HPDE6-E6E7 (cell line): ENCODE measurements around the gene POLK.
"Not testable (repeated sequence)": the region's sequence is repeated elsewhere in the genome, so short reads cannot be mapped to it uniquely, and the experiment has no call there.

Experiments used
- DNase-seq: peaks from one replicate; pipeline ENCODE4 v3.0.0; 2011; ENCODE audit warnings: missing footprints; ENCODE audit errors: extremely low spot score

The POLK gene

DNA sequence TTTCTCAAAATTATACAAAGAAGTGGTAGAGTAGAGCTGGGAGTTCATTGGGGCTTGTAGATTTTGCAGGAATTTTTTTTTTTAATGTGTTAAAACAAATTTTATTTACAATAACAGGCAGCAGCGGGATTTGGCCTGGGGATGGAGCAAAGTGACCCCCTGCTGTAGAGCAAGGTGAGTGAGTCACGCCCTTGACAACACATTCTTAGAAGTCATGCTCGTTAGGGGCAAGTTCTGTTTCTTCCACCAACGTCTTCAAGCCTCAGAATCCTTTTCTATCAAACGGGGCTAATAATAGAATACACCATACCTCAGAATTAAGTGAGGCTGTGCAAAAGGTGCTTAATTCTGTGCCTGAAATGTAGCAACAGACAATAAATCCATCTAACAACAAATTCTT lies 98.5 kb downstream of the POLK start:
- DNase-seq: no peak

DNA sequence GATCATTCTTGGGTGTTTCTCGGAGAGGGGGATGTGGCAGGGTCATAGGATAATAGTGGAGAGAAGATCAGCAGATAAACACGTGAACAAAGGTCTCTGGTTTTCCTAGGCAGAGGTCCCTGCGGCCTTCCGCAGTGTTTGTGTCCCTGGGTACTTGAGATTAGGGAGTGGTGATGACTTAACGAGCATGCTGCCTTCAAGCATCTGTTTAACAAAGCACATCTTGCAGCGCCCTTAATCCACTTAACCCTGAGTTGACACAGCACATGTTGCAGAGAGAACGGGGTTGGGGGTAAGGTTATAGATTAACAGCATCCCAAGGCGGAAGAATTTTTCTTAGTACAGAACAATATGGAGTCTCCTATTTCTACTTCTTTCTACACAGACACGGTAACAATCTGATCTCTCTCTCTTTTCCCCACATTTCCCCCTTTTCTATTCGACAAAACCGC lies 99.2 kb downstream of the POLK start:
- DNase-seq: not testable (repeated sequence)

DNA sequence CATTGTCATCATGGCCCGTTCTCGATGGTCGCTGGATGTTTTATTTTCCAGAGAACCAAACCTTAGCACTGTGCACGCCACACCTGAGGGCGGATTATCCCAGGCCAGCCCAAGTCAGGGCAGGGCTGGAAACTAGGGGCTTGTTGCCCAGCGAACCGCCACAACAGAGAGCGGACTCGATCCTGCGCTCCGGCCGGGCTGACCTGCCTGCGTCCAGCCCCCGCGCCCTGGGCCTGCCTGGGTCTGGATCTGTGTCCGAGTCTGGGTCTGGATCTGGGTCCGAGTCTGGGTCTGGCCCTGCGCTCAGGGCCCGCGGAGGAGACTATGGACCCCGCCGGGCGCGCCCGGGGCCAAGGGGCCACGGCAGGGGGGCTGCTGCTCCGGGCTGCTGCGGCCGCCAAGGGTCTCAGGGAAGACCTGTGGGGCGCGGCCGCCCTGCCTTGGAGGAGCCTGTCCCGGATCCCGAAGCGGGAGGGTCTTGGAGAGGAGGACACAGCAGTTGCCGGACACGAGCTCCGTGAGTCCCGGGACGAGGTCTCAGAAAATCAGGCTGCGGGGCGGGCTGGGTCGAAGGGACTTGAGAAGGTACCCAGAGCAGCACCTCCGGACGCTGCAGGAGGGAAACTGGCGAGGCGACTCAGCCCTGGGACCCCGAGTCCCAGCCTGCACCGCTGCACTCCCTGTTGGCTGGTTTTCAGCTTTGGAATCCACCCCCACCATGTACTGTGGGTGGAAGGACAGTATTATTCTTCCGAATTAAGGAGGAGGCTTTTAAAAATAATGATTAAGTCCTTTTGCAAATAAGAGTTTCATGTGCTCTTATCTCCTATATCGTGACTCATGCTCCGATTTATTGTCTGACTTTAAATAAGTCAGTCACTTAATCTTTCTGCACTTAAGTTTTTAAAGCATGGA lies 99.9 kb downstream of the POLK start, which contains the start of gene ANKDD1B:
ANKDD1B (plus strand) TSS at position 143 of the 915 bp plus-strand sequence; CDS start at position 325, 182 bp downstream.
- no peak for DNase-seq

DNA sequence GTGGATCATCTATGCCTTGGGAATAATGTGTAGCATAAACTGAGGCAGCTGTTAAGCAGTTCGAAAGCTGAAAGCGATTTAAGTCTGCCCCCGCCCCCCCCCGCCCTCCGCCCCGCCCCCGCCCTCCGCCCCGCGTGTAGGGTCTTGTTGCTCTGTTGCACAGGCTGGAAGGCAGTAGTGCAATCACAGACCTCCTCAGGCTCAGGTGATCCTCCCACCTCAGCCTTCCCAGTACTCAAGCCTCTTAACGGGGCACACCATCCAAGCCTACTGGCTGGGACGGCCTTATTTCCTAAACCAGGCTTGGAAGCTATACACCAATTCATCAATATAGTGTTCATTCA lies 100.5 kb downstream of the POLK start:
- DNase-seq: no peak

DNA sequence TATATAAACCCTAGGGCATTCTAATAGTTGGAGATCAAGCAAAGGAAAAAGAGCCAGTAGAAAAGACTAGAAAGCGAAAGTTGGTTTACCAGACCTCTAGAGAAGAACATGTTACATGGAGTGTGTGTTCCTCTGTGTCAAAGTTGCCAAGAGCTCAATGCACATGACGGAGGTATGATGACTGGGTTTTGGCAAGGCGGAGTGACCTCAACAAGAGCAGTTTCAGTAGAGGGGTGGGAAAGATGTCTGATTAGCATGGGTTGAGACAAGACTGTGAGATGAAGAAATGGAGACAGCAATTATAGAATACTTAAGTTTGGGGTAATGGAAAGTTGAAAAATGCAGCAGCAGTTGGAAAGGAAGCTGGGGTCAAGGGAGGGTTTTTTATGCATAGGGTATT lies 101.2 kb downstream of the POLK start:
- DNase-seq: no peak

DNA sequence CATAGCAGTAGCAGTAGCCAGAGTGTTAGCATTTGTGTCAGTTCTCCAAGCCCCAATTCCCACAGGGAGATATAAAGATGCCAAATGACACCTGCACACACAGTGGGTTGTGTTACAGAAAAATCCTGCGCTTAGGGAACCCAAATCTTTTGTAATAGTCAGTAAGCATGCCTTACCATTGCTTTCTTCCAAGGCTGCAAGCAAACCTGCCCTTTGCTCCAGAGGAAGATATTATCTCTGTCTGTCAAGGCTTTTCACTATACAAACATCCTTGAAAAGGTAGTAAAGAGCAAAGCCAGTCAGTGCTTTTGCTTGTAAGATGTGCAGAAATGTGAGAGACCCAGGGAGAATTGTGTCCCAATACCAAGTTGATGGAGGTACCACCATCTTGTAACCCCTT lies 102.5 kb downstream of the POLK start:
- DNase-seq: no peak

DNA sequence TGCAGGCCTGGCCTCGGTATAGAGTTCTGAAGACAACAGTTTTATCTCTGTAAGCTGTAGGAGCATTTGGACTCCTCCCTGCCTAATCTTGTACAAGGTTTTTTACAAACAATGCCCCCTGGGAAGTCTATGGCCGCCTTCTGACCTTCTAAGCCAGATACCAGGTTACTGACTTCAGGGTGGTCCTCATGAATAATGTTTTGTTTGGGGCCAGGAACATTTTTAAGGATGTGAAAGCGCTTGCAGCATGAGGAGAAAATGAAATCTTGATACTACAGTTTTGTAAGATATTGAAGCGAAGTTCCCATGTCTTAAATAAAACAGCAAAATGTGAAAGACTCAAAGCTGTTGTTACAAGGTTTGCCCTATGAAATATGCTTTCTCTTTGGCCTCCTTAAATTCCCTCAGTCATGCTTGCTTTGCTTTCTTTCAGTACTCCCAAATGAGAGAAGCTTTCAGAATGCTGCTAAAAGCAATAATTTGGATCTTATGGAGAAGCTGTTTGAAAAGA lies 104.7 kb downstream of the POLK start:
- no peak for DNase-seq

DNA sequence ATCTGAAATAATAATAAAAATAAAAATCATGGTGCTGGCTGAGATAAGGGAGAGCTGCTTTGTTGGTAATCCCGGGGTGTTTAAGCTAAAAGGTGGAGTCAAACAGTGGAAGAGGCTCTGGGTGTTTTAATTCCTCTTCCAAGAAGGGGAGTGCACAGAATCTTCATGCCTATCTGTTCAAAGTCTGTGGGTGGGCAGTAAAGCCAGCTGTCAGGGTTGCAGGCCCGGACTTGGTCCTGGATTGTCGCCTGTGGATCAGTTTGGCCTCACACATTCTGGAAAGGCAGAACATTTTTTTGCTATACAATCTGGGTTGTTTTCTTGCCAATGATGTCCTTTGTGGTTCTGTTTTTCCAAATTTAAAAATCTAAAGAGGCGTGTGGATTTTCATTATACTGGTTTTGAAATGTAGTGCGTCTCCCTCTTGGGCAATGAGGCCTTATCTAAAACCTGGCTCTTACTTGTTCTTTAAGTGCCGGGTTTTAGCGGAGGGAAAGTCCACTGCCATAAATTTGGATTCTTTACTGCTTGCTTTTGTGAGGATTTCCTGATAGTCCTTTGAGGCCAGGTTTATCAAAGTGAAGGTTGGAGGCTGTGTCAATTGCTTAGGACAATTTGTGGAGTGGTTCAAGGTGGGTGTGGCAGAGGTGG lies 105.4 kb downstream of the POLK start:
- no peak for DNase-seq

DNA sequence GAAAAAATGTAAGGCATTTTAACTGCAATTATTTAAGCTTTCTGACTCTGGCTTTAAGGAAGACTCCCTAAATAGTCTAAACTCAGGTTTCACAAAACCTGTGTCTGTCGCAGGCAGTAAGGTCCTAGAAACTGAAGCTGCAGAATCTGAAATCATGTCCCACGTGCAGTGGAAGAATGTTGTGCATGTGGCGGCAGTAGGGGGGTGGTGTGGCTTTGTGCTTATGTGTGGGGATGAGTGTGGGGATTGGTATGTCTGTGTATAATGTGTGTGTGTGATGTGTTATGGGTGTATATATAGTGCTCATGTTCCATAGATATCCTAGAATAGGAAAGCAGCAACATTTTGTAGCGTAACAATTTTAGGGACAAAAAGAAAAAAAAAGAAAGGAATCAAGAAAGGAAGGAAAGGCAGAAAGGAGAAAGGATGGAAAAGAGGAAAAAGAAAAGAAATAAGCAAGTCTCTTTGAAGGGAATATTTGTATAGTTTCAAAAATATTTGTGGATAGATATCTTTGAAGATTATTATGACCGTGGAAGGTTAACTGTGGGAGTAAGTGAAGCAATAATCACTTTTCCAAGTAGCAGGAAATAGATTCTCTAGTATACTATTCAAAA lies 106.2 kb downstream of the POLK start:
- no peak for DNase-seq

DNA sequence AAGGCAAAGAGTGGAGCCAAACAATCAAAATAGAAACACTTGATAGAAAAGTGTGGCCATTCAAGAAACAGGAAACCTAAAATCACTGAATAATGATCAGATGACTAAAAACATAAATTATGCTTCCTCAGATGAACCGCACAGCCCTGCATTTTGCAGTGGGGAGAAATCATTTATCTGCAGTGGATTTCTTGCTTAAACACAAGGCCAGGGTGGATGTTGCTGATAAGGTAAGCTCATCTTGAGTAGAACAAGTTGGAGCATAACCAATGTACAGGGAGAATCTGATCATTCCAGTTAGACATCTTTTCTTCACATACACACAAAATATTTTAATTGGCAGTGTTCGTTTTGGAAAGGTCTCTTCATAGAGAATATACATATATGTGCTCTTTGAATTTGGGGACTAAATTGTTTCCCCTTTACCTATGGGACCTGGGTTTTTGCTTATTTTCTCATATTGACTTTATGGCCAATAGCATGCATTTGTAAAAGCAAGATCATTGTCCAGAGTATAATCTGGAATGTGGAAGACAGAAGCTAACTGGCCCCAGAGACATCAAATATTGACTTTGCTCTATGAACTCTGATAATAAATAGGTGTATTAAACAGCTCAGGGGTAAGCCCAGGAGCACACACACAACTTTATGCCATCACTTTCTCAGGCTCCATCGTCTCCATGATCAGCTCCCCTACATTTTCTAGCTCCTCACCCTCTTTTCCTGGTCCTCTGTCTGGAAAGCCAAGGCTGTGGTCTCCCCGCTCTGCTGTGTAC lies 108.7 kb downstream of the POLK start:
- no peak for DNase-seq

DNA sequence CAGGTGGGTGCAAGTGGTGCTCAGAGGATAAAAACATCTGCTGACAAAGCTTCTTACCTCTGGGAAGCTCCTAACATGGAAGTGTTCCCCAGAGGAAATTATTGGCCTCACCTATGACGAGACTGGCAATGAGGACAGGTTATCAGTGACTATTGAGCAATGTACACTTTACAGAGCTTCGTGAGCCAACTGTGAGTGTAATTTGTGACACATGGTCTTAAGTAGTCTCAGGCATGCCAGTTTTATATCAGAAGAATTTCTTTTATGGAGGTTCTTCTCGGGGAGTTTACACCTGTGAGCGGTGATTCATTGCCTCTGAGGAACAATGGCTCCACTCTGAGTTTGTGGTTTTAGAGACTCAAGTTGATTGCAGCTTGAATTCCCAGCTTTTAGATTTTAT lies 110.9 kb downstream of the POLK start:
- peak; percentile 69 for DNase-seq

DNA sequence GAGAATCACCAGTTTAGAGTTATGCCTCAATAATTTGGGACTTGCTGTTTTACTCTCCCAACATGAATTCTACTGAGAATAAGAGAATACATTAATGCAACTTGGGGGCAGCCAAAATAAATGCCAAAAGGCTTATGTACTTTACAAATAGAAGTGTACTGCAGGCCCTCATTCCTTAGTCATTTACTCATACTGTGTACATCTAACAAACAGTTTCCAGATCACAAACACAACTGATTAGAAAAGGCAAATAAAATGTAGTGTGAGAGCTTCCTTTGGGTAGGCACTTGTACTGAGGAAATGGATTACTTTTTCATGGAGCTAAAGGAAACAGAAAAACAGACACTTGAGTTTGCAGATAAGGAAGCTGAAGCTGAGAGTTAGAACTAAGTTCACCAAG lies 112.2 kb downstream of the POLK start:
- no peak for DNase-seq

DNA sequence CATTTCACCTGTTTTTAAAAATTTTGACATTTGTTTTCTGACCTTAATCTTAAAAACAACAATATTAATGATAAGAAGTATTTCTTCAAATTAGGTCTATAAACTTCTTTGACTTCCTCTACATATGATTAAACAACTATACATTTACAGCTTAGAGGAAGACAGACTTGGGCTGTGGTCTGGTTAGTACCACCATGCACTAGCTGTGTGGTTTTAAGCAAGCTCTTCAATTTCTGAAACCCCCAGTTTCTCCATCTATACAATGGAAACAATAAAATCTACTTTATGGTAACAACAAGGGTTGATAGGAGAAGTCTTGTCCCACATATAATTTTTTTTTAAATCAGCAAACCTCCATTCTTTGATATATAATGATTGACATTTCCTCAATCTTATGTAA lies 115.3 kb downstream of the POLK start:
- no peak for DNase-seq

DNA sequence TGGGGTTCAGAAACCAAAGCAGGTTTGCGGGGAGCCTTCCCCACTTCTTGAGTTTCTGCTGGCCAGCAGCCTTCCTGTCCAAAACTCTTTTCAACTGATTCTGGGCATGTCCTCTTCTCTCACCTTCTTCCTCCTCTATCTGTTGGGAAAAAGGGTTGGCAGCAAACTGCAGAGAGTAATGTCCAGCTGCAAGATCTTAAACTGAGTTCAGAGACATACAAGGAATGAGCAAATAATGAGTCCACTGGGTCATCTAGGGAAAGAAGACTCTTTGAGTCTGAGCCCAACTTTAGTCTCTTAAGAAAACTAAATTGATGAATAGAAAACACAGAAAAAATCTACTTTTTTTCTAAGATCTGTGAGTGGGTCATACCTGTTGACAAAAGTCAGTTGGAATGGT lies 116.1 kb downstream of the POLK start:
- no peak for DNase-seq

DNA sequence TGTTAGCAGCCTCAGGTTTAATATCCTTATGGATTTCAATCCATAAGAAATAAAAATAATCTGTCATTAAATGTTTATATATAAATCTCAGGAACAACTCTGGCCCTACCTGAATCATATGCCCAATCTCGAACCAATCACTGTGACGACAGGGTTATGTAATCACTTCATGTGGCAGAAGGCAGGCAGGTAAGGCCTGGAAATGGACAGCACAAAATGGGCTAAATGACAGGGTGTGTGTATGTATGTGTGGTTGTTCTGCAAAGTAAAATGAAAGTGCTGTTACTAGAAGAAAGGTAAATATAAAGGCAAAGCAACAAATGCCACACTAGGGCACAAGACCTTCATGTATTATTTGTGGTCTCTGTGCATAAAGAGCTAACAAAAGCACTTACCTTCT lies 119.2 kb downstream of the POLK start:
- DNase-seq: no peak

DNA sequence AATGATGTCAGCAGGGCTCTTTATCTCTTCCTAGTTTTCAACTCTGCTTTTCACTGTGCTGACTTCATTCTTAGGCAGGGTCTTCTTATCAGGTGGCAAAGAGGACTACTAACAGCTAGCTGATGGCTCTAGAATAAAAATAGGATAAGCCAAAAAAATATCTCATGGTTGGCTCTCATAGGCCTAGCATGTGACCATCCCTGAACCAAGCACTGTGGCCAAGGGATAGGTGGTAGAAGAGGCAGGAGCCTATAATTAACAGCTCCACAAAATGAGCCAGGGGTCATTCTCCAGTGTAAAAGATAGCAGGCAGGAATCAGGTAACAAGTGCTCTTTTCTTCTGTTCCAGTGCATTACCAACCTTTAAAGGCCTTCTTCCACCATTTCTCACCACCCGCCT lies 120.6 kb downstream of the POLK start:
- DNase-seq: no peak

DNA sequence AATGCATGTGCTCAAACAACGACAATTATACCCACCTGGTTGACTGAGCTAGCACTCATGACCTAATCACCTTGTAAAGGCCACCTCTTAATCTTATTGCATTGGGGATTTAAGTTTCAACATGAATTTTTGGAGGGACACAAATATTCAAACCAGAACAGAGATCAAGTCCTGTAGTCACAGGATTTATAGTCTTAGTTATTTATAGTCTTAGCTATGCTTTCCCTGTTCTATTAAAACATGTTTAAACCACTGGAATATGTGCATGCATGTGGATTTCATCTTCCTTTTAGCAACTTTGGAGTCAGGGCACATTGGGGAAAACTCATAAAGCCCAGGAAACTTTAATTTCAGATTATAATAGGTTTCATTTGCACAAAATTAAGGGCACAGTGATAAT lies 126.3 kb downstream of the POLK start:
- no peak for DNase-seq

DNA sequence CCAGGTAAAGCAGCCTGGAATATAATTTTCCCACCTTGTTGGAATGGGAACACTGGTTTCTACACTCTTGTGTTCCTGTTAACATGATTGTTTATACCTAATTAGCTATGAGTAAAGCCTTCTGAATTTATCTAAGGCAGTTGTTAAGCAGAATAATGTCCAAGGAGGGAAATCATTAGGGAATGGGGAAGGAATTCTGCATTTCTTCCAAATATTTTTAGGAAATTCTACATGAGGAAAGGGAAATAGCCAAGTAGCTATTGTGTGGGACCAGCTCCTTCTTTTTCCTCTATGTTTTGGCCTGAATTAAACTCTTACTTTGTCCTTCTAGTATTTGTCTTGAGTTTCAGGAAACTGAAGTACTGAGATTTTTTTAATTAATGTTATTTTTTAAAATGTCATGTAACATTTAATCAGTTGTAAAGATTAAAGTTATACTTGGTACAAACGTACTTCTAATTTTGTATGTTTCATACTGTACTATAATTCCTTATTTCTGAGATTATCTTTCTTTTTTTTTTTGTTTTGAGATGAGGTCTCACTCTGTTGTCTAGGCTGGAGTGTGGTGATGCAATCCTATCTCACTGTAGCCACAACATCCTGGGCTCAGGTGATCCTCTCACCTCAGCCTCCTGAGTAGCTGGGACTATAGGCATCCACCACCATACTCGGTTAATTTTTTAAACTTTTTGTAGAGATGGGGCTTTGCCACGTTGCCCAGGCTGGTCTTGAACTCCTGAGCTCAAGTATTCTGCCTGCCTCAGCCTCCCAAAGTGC lies 128.0 kb downstream of the POLK start:
- DNase-seq: no peak

DNA sequence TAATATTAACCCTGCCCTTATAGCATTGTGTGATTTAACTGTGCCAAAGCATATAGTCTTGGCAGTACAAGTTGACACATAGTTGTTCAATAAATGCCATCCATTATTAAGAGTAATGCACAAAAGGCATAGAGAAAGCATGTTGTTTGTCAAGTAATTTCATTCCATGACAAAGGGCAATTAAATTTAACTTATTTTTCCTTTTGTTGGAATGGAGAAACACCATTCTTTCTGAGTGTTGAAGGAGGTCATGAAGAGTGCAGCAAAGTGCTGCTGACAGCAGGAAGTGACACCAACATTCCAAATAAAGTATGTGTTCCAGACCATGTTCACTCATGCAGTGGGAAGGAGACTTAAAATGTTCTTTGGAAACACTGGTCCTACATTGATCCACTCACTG lies 128.7 kb downstream of the POLK start:
- DNase-seq: peak; percentile 37

DNA sequence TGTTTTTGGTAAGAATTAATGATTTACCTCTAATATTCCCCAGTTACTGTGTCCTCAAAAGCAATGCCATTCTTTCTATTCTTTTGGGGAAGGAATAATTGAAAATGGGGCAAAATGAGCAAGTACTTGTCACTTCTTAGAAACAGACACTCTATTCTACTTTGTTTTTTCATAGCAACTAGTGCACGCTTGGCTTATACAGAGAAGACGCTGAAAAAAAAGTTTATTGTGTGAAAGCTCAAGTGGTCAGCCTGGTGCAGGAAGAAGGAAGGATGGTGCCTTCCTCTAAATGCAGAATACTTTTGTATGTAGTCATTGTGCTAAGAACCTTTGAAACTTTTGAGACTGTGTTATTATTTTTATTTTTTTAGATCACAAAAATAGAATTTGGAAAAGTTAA lies 129.1 kb downstream of the POLK start:
- no peak for DNase-seq

DNA sequence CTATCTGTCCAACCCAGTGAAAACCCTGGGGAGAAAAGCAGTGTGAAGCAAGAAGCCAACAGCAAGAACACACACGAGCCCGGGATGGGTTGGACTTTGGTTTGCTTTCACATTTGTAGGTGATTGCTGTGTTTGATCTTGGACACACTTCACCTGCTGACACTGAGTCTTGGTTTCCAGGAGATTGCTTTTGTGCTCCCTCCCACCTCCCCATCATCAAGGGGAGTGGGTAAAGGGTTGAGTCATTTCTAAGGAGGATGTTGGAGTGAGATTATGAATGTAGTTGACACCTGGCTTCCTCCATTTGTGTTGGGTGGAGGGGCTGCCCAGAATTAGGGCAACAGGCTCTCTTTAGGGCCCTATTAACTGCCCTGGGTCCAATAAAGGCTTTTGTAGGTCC lies 137.0 kb downstream of the POLK start:
- no peak for DNase-seq
